NCI-H524 (cell line): Measurements from ENCODE around the gene B4GALT1.

Experiments used
- DNase-seq, 2 experiments: peaks; one replicate each; lab custom pipeline; 2025; lab: John Stamatoyannopoulos, UW

The B4GALT1 gene

GRCh38 chr9:33139421-33140228, 27.5 kb downstream of the B4GALT1 start:
- DNase-seq, result no peak

- no peak for DNase-seq
Observed at GRCh38 chr9:33138768-33139167, 28.4 kb downstream of the B4GALT1 start.

GRCh38 chr9:33137781-33138264, 29.3 kb downstream of the B4GALT1 start:
- no peak for DNase-seq

GRCh38 chr9:33136721-33137670, 30.1 kb downstream of the B4GALT1 start:
- DNase-seq, result no peak

GRCh38 chr9:33135470-33135958, 31.6 kb downstream of the B4GALT1 start:
- no peak for DNase-seq

GRCh38 chr9:33135031-33135461, 32.1 kb downstream of the B4GALT1 start:
- DNase-seq, result no peak

- DNase-seq, result no peak
Observed at GRCh38 chr9:33133186-33133585, 34.0 kb downstream of the B4GALT1 start.

- no peak for DNase-seq
Observed at GRCh38 chr9:33131790-33132772, 35.1 kb downstream of the B4GALT1 start.

GRCh38 chr9:33130961-33131789, 36.0 kb downstream of the B4GALT1 start:
- DNase-seq, result peak in 1 of 2 experiments; percentile 65

- DNase-seq, result no peak
Observed at GRCh38 chr9:33129886-33130881, 37.0 kb downstream of the B4GALT1 start.

GRCh38 chr9:33129251-33129885, 37.8 kb downstream of the B4GALT1 start:
- DNase-seq, result no peak

GRCh38 chr9:33128570-33128969, 38.6 kb downstream of the B4GALT1 start:
- no peak for DNase-seq

GRCh38 chr9:33127881-33128280, 39.3 kb downstream of the B4GALT1 start:
- no peak for DNase-seq

GRCh38 chr9:33125871-33126823, 41.0 kb downstream of the B4GALT1 start:
- no peak for DNase-seq

- no peak for DNase-seq
Observed at GRCh38 chr9:33125461-33125860, 41.7 kb downstream of the B4GALT1 start.

- DNase-seq, result no peak
Observed at GRCh38 chr9:33124751-33125381, 42.3 kb downstream of the B4GALT1 start.

GRCh38 chr9:33124046-33124445, 43.1 kb downstream of the B4GALT1 start:
- DNase-seq, result no peak
